Sigmoid colon (tissue), 4 donors: ENCODE data around the gene CLMP.
"Not testable (repeated sequence)": the region's sequence is repeated elsewhere in the genome, so short reads cannot be mapped to it uniquely, and the experiment has no call there.

ENCODE experiments used
- CTCF ChIP-seq, 4 experiments: fragments of 450-650 bp in 3 of 4; fragments of 200-600 bp in 1 of 4; IDR thresholded peaks; one replicate each; pipeline ENCODE4 v1.5.1; 2016 to 2019; ENCODE audit warnings: antibody characterized with exemption in 4 of 4, mild to moderate bottlenecking in 3 of 4, moderate library complexity in 2 of 4
- EP300 ChIP-seq, 4 donors: sonication (generic); formaldehyde crosslinking; IDR thresholded peaks; one replicate each; pipeline ENCODE4 v1.6.1; 2017; ENCODE audit warnings: antibody characterized with exemption in 4 of 4
- POLR2A ChIP-seq, 2 donors: fragments of 450-650 bp; IDR thresholded peaks; one replicate each; pipeline ENCODE4 v1.6.1; 2016; ENCODE audit warnings: antibody characterized with exemption in 2 of 2, mild to moderate bottlenecking in 2 of 2, moderate library complexity in 2 of 2
- POLR2AphosphoS5 ChIP-seq, 4 donors: sonication (generic); formaldehyde crosslinking; IDR thresholded peaks; one replicate each; pipeline ENCODE4 v1.6.1; 2017; ENCODE audit warnings: antibody characterized with exemption in 4 of 4

GRCh38 chr11:123206055-123206454 lies 11.0 kb upstream of the CLMP start:
- TF ChIP-seq POLR2A, EP300, CTCF, POLR2AphosphoS5 (IDR thresholded peaks at IDR 0.05): not testable (repeated sequence)
